Stimulated activated naive CD8-positive, alpha-beta T cell treated with anti-CD3 and anti-CD28 coated beads, Interleukin-15, amount 100 ng/mL, for 72 hours (primary cell): Measurements from ENCODE around the gene ATP1A2.

Experiments used
- ATAC-seq: fragments of 150-1000 bp; cut with Tn5 transposase; 2 replicates; pipeline ENCODE4 v1.10.0; 2021; ENCODE audit warnings: mild to moderate bottlenecking, moderate library complexity
- DNase-seq, 2 donors: peaks; one replicate each; pipeline ENCODE4 v3.0.0; 2021 to 2022
- H3K27ac Mint-ChIP-seq, 2 donors: one replicate each; pipeline ENCODE4 v1.8.0; 2022; ENCODE audit warnings: mild to moderate bottlenecking in 2 of 2, mixed read lengths in 2 of 2, moderate library complexity in 2 of 2
- H3K27me3 Mint-ChIP-seq: one replicate; pipeline ENCODE4 v1.8.0; 2022; ENCODE audit warnings: mixed read lengths
- H3K4me1 Mint-ChIP-seq: one replicate; pipeline ENCODE4 v1.8.0; 2022; ENCODE audit warnings: mild to moderate bottlenecking, mixed read lengths
- H3K4me3 Mint-ChIP-seq, 2 donors: one replicate each; pipeline ENCODE4 v1.8.0; 2022; ENCODE audit warnings: mild to moderate bottlenecking in 2 of 2, mixed read lengths in 2 of 2, moderate library complexity in 1 of 2
- H3K9me3 Mint-ChIP-seq, 2 donors: one replicate each; pipeline ENCODE4 v1.8.0; 2022; ENCODE audit warnings: mixed read lengths in 2 of 2

ATP1A2 gene

GRCh38 chr1:160115545-160116282, at the start of gene ATP1A2:
TSS of gene ATP1A2 (plus strand) at chr1:160115759. CDS start at chr1:160115862, 103 bp downstream.
- ATAC-seq (no peak), DNase-seq (no peak)
- Mint-ChIP-seq H3K27ac (no peak within 1 kb of the TSS), H3K4me1 (no peaks in the 10 kb centered on the region), H3K4me3 (no peak within 1 kb of the TSS), H3K27me3 (peaks cover 10% of the 10 kb centered on the region), H3K9me3 (no peaks in the 10 kb centered on the region)

GRCh38 chr1:160066829-160067745, 48.5 kb upstream of the ATP1A2 start:
- ATAC-seq (no peak), DNase-seq (no peak)
- Mint-ChIP-seq H3K27ac (no peak overlapping the region), H3K27me3 (peaks cover 37% of the 10 kb centered on the region), H3K4me3 (no peak overlapping the region), H3K9me3 (no peaks in the 10 kb centered on the region), H3K4me1 (peaks cover 15% of the 10 kb centered on the region)

DNA sequence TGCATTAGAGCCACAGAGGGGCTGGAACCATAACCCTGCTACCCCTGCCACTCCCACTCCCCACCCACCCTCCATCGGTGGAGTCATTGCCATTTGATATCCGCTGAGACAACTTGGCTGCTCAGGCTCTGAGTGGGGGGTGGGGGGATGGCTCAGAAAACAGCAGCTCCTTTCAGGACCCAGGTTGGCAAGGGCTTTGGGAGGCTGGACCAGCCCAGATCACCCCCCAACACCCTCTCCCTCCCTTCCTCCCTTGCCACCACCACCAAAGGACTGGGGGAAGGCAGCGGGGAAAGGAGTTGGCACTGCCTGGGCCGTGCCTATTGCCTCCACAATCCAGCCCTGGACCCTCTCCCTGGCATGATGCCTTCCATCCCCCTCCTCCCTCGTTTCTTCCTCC, 47.3 kb upstream of the ATP1A2 start:
- no peak overlapping the region for H3K4me3 Mint-ChIP-seq
- peaks cover 45% of the 10 kb centered on the region for H3K27me3 Mint-ChIP-seq
- no peak for ATAC-seq
- H3K27ac Mint-ChIP-seq = no peak overlapping the region
- no peak for DNase-seq
- H3K4me1 Mint-ChIP-seq = peaks cover 15% of the 10 kb centered on the region
- no peaks in the 10 kb centered on the region for H3K9me3 Mint-ChIP-seq

DNA sequence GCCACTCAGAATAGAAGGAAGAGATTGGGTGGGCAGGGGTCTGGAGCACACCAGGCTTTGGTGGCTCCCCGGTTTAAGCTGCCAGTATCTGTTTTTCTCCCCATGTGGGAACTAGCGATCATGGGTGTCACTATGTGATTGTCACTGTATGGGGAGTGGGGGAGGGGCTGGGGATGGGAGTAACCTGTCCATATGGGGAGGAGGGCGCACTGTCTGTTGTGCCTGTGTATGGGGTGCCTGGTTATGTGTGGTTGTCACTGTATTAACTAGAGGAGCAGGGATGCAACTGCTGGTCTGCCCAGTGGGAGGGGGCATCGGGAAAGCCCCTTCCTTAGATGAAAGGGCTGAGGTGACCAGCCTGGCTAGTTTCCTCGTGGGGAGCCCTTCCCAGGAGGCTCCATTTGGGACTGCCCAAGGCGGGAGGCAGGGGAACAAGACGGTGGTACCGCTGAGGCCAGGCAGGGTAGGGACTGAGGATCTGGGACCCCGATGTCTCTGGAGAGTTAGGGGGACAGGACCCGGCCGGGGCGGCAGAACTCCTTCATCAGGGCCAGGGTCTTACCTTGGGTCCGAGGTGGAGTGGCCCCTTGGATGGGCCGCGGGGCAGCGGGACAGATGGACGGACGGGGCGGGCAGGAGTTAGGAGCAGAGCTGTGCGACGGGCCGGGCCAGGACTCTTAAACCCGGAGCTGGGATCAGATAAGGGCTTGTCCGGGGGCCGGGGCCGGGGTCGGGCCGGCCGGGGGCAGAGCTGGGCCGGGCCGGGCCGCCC, 45.9 kb upstream of the ATP1A2 start, which contains the start of gene KCNJ10:
Gene KCNJ10, minus strand, starts transcription at position 701 of the 772 bp plus-strand sequence. CDS start 27,628 bp downstream, outside the sequence.
- DNase-seq = no peak
- Mint-ChIP-seq H3K27me3 (peaks cover 50% of the 10 kb centered on the region), H3K4me3 (peak within 1 kb of the TSS; percentile 84 to 93), H3K9me3 (no peaks in the 10 kb centered on the region), H3K27ac (peak within 1 kb of the TSS; percentile 54 to 56), H3K4me1 (peaks cover 15% of the 10 kb centered on the region)
- peak; percentile 68 for ATAC-seq

DNA sequence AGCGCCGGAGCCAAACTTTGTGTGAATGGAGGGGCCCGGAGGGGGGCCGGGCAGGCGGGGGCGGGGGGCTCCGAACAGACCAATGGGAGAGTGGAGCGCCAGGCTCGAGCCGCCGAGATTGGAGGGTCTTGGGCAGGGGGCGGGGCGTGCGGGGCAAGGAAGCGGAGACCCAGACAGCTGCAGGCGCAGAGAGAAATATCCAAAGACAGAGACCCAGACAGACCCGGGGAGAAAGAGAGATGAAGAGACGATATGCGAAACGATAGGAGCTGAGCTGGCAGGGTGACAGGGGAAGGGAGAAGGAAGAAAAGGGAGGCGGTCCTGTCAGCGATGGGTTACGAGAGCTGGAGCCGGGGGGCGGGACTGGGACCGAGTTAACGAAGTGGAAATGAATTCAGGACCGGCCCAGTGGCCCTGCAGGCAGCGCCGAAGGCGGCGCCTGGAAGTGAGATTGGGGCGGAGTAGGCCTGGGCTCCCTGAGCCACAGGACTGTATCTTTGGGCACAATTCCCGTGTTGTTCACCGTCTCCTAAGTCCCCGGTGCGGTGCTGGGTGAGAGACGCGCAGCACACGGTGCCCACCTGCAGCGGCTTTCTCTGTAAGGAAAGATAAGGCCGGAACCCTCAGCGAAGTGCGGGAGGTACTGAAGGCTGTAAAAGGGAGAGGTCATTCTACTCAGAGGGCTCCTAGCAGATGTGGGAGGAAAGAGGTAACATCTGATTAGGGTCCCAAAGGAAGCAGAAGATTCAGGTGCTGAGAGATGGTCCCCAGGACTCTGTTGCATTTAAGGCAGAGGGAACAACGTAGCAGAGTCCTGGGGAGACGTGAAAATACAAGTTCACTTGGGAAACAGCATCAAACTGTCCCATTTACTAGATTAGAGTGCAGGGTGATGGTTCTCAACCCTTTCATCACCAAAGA, 45.1 kb upstream of the ATP1A2 start:
- DNase-seq (peak; percentile 51 to 62), ATAC-seq (peak; percentile 84)
- no peak overlapping the region for H3K27ac Mint-ChIP-seq
- peaks cover 15% of the 10 kb centered on the region for H3K4me1 Mint-ChIP-seq
- H3K27me3 Mint-ChIP-seq = peaks cover 57% of the 10 kb centered on the region
- H3K4me3 Mint-ChIP-seq = peak overlapping the region; percentile 84 to 93
- no peaks in the 10 kb centered on the region for H3K9me3 Mint-ChIP-seq

GRCh38 chr1:160071289-160071688, 44.3 kb upstream of the ATP1A2 start:
- DNase-seq (no peak), ATAC-seq (no peak)
- no peak overlapping the region for H3K27ac Mint-ChIP-seq
- H3K4me1 Mint-ChIP-seq = peaks cover 15% of the 10 kb centered on the region
- no peaks in the 10 kb centered on the region for H3K9me3 Mint-ChIP-seq
- peaks cover 64% of the 10 kb centered on the region for H3K27me3 Mint-ChIP-seq
- H3K4me3 Mint-ChIP-seq = no peak overlapping the region

- peaks cover 75% of the 10 kb centered on the region for H3K27me3 Mint-ChIP-seq
- no peak for DNase-seq
- no peaks in the 10 kb centered on the region for H3K9me3 Mint-ChIP-seq
- H3K27ac Mint-ChIP-seq = no peak overlapping the region
- no peak for ATAC-seq
- no peak overlapping the region for H3K4me3 Mint-ChIP-seq
- H3K4me1 Mint-ChIP-seq = peaks cover 10% of the 10 kb centered on the region
Measured at GRCh38 chr1:160074865-160075264, 40.7 kb upstream of the ATP1A2 start.

GRCh38 chr1:160075836-160076235, 39.7 kb upstream of the ATP1A2 start:
- ATAC-seq (no peak), DNase-seq (no peak)
- Mint-ChIP-seq H3K27me3 (peaks cover 75% of the 10 kb centered on the region), H3K9me3 (no peaks in the 10 kb centered on the region), H3K27ac (no peak overlapping the region), H3K4me3 (no peak overlapping the region), H3K4me1 (peaks cover 5% of the 10 kb centered on the region)

DNA sequence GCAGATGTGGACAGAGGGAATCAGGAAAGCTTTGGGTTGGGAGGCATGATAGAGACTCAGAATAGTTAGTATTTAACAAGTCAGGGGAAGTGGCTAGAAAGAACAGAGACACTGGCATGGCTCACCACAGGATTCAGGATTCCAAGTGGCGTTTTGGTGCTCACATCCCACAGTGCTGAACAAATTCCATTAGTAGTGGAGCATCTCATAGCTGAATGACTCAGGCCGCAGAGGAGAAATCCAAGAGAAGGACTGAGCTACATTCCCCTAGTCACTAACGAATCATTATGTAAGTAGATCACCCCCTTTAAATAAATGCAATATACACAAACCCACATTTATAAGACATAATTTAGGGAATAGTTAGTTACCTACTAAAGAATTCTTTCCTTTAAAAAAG, 39.3 kb upstream of the ATP1A2 start:
- DNase-seq (no peak), ATAC-seq (no peak)
- Mint-ChIP-seq H3K4me3 (no peak overlapping the region), H3K27ac (no peak overlapping the region), H3K4me1 (peaks cover 9% of the 10 kb centered on the region), H3K27me3 (peaks cover 75% of the 10 kb centered on the region), H3K9me3 (no peaks in the 10 kb centered on the region)

DNA sequence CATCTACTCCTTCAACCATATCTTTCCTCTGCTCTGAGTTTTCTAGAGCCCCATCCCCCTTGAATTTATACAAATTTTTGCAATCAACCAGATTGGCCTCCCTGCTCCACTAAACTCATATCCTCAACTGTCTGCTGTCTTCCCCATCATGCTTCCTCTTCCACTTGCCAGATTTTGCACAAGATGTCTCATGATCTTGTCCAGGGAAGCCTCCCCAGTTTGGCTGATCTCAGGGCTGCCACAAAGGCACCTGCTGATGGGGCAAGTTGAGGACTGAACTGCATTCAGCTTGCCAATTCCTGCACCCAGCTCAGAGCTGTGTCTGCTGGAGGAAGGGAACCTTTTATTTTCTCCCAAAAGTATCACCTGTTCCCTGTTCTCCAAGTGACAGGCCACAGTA, 38.1 kb upstream of the ATP1A2 start:
- Mint-ChIP-seq H3K9me3 (no peaks in the 10 kb centered on the region), H3K4me3 (no peak overlapping the region), H3K27ac (no peak overlapping the region), H3K4me1 (peaks cover 13% of the 10 kb centered on the region), H3K27me3 (peaks cover 76% of the 10 kb centered on the region)
- ATAC-seq (no peak), DNase-seq (no peak)

- peaks cover 13% of the 10 kb centered on the region for H3K4me1 Mint-ChIP-seq
- no peak overlapping the region for H3K27ac Mint-ChIP-seq
- no peaks in the 10 kb centered on the region for H3K9me3 Mint-ChIP-seq
- H3K4me3 Mint-ChIP-seq = no peak overlapping the region
- peaks cover 81% of the 10 kb centered on the region for H3K27me3 Mint-ChIP-seq
- peak; percentile 91 for ATAC-seq
- DNase-seq = peak; percentile 67 to 73
Measured at GRCh38 chr1:160078512-160079195, 36.9 kb upstream of the ATP1A2 start.

DNA sequence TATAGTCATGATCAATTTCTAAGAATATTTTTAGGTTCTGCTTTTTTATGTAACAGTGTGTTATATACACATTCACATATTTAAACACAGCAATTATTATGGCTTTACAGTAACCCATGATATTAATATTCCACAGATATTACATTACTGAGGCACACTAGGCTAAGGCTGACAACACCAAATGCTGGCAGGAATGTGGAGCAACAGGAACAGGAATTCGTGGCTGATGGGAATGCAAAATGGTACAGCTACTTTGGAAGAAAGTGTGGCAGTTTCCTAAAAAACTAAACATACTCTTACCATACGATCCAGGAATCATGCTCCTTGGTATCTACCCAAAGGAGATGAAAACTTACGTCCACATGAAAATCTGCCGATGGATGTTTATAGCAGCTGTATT, 36.1 kb upstream of the ATP1A2 start:
- DNase-seq (no peak), ATAC-seq (no peak)
- Mint-ChIP-seq H3K27ac (no peak overlapping the region), H3K4me1 (peaks cover 19% of the 10 kb centered on the region), H3K9me3 (no peaks in the 10 kb centered on the region), H3K4me3 (no peak overlapping the region), H3K27me3 (peaks cover 78% of the 10 kb centered on the region)

GRCh38 chr1:160080381-160081100, 35.0 kb upstream of the ATP1A2 start:
- H3K27ac Mint-ChIP-seq = no peak overlapping the region

More at GRCh38 chr1:160080381-160081100, 35.0 kb upstream of the ATP1A2 start:
- DNase-seq (no peak), ATAC-seq (no peak)
- Mint-ChIP-seq H3K9me3 (no peaks in the 10 kb centered on the region), H3K4me1 (peaks cover 21% of the 10 kb centered on the region), H3K27me3 (peaks cover 69% of the 10 kb centered on the region), H3K4me3 (no peak overlapping the region)
